HS-27A (cell line): ENCODE results near the gene GABBR2.
"Not testable (repeated sequence)": the region's sequence is repeated elsewhere in the genome, so short reads cannot be mapped to it uniquely, and the experiment has no call there.

Experiments used
- DNase-seq: peaks from one replicate; pipeline ENCODE4 v3.0.0-alpha.2; 2012; ENCODE audit warnings: low read depth, missing footprints

GABBR2 gene

GRCh38 chr9:98479967-98480847 is 228.5 kb downstream of the GABBR2 start:
- DNase-seq = no peak

GRCh38 chr9:98479449-98479848 is 229.3 kb downstream of the GABBR2 start:
- no peak for DNase-seq

GRCh38 chr9:98477884-98478283 is 230.9 kb downstream of the GABBR2 start:
- DNase-seq = no peak

- DNase-seq = no peak
Observed at GRCh38 chr9:98472216-98472615, 236.5 kb downstream of the GABBR2 start.

- DNase-seq = no peak
Observed at GRCh38 chr9:98471185-98471584, 237.6 kb downstream of the GABBR2 start.

GRCh38 chr9:98468567-98469239 is 240.0 kb downstream of the GABBR2 start:
- DNase-seq = no peak

GRCh38 chr9:98465799-98466198 is 242.9 kb downstream of the GABBR2 start:
- no peak for DNase-seq

- not testable (repeated sequence) for DNase-seq
Observed at GRCh38 chr9:98464156-98464690, 244.5 kb downstream of the GABBR2 start.

GRCh38 chr9:98462310-98462709 is 246.4 kb downstream of the GABBR2 start:
- DNase-seq = no peak

- DNase-seq = no peak
Observed at GRCh38 chr9:98460704-98461103, 248.0 kb downstream of the GABBR2 start.

- DNase-seq = no peak
Observed at GRCh38 chr9:98457726-98458370, 250.9 kb downstream of the GABBR2 start.

GRCh38 chr9:98456156-98456613 is 252.6 kb downstream of the GABBR2 start:
- DNase-seq = no peak

- no peak for DNase-seq
Observed at GRCh38 chr9:98455256-98456155, 253.2 kb downstream of the GABBR2 start.

- DNase-seq = no peak
Observed at GRCh38 chr9:98453589-98454311, 255.0 kb downstream of the GABBR2 start.

- DNase-seq = no peak
Observed at GRCh38 chr9:98451576-98451975, 257.2 kb downstream of the GABBR2 start.

- DNase-seq = no peak
Observed at GRCh38 chr9:98450496-98450895, 258.2 kb downstream of the GABBR2 start.

GRCh38 chr9:98449871-98450270 is 258.9 kb downstream of the GABBR2 start:
- DNase-seq = no peak

- DNase-seq = no peak
Observed at GRCh38 chr9:98445576-98445975, 263.2 kb downstream of the GABBR2 start.

- no peak for DNase-seq
Observed at GRCh38 chr9:98444601-98445000, 264.1 kb downstream of the GABBR2 start.

GRCh38 chr9:98442541-98442940 is 266.2 kb downstream of the GABBR2 start:
- DNase-seq = no peak

GRCh38 chr9:98442114-98442513 is 266.6 kb downstream of the GABBR2 start:
- DNase-seq = no peak
